ENCODE results near the gene LAMA1.

Gene LAMA1

DNA sequence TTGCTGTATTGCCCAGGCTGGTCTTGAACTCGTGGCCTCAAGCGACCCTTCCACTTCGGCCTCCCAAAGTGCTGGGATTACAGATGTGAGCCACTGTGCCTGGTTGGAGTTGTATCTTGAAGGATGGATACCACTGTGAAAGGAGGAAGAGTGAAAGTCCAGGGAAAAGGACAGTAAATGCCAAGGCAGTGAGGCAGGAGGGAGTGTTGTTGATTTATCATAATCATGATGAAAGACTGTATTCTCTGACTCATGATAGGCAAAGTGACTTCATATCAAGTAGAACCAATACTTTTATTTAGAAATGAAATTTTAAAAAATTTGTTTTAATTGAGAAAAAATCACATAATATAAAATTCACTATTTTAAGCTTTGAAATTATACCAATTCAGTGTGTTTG, 225.8 kb downstream of the LAMA1 start:
- no peak for TF ChIP-seq CTCF (IDR thresholded peaks at IDR 0.05; ENCODE audit: control insufficient read depth, extremely low read depth, insufficient read depth)
- DNase-seq (ENCODE audit: low read depth): no peak
- no peak overlapping the region for H3K4me3 ChIP-seq (ENCODE audit: low read depth, low read length)
